ENCODE data around the gene BTBD19.
"Not testable (repeated sequence)": the region's sequence is repeated elsewhere in the genome, so short reads cannot be mapped to it uniquely, and the experiment has no call there.

Gene BTBD19

DNA sequence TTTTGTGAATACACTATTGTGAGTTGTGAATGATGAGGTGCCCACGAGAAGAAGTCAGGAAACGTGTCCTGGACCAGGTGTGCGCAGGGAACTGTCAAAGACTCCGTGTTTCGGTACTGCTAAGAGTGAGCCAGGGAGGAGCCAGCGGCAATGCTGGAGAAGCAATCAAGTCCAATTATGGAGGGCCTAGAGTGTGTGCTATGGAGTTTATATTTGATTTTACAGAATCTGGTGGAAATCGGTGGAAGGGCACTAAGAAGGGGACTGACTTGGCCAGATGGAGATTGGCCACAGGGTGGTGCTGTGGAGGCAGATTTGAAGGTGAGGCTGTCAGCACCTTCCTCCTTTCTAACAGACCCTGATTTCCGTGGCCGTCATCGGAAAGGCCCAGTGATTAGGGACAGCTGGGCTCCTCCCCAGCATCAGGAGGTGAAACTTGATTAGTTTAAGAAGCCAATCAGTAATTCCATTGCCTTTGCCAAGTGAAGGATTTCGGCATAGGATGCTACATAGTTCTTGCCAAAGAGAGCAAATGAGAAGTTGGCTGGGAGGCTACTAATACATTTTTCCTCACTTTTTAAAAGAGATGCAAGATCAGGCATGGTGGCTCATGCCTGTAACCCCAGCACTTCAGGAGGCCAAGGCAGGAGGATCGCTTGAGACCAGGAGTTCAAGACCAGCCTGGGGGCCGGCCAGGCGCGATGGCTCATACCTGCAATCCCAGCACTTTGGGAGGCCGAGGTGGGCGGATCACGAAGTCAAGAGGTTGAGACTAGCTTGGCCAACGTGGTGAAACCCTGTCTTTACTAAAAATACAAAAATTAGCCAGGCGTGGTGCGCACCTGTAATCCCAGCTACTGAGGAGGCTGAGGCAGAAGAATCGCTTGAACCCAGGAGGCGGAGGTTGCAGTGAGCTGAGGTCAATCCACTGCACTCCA, 27.7 kb downstream of the BTBD19 start:
- FAIRE-seq: peak; percentile 92
- TF ChIP-seq POLR2A (IDR thresholded peaks at IDR 0.05; ENCODE audit: low read depth, low read length): no peak
- no peak for TF ChIP-seq POLR2AphosphoS5 (IDR thresholded peaks at IDR 0.05; ENCODE audit: low read depth, low read length)
- no peak for TF ChIP-seq TAF1 (IDR thresholded peaks at IDR 0.05; ENCODE audit: borderline replicate concordance, low read depth, low read length)
- DNase-seq (ENCODE audit: insufficient read length): peak; percentile 70

DNA sequence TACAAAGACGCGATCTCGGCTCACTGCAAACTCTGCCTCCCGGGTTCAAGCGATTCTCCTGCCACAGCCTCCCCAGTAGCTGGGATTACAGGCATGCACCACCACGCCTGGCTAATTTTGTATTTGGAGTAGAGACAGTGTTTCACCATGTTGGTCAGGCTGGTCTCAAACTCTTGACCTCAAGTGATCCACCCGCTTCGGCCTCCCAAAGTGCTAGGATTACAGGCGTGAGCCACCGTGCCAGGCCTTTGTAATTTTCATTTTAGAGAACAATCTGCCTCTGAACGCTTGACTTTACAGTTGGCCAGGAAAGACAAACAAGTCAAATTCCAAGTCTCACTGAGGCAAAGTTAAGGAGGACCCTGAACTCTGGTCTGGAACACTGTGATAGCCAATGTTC, 30.0 kb downstream of the BTBD19 start:
- not testable (repeated sequence) for FAIRE-seq; DNase-seq (ENCODE audit: insufficient read length)

GRCh38 chr1:44839576-44839975, 31.3 kb downstream of the BTBD19 start:
- no peak for DNase-seq (ENCODE audit: insufficient read length)
- FAIRE-seq: no peak
- TF ChIP-seq POLR2AphosphoS5 (IDR thresholded peaks at IDR 0.05; ENCODE audit: low read depth, low read length) (no peak), TAF1 (IDR thresholded peaks at IDR 0.05; ENCODE audit: borderline replicate concordance, low read depth, low read length) (no peak), POLR2A (IDR thresholded peaks at IDR 0.05; ENCODE audit: low read depth, low read length) (no peak)

DNA sequence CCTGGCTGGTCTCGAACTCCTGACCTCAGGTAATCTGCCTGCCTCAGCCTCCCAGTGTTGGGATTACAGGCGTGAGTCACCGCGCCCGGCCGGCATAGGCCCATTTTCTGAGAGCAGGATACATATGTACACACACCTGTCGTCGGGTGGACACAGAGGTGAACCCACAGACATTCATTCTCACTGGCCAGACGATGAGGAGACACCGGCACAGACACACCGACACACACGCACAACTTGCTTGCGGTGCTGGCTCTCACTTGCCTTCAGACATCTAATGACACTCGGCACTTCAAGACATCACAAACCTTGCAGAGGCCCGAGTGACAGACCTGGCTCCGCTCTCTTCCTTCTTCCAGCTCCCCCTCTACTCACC, 34.2 kb downstream of the BTBD19 start:
- no peak for DNase-seq (ENCODE audit: insufficient read length)
- TF ChIP-seq TAF1 (IDR thresholded peaks at IDR 0.05; ENCODE audit: borderline replicate concordance, low read depth, low read length) (no peak), POLR2AphosphoS5 (IDR thresholded peaks at IDR 0.05; ENCODE audit: low read depth, low read length) (no peak), POLR2A (IDR thresholded peaks at IDR 0.05; ENCODE audit: low read depth, low read length) (no peak)
- FAIRE-seq: no peak

- no peak for TF ChIP-seq POLR2AphosphoS5 (IDR thresholded peaks at IDR 0.05; ENCODE audit: low read depth, low read length)
- TF ChIP-seq TAF1 (IDR thresholded peaks at IDR 0.05; ENCODE audit: borderline replicate concordance, low read depth, low read length): no peak
- no peak for TF ChIP-seq POLR2A (IDR thresholded peaks at IDR 0.05; ENCODE audit: low read depth, low read length)
- DNase-seq (ENCODE audit: insufficient read length): peak; percentile 62
- FAIRE-seq: no peak
Measured at GRCh38 chr1:44842862-44843655, 34.7 kb downstream of the BTBD19 start, which contains the start of gene PTCH2. TSS of gene PTCH2 (minus strand) at chr1:44843253. CDS start at chr1:44842932, 321 bp downstream.

DNA sequence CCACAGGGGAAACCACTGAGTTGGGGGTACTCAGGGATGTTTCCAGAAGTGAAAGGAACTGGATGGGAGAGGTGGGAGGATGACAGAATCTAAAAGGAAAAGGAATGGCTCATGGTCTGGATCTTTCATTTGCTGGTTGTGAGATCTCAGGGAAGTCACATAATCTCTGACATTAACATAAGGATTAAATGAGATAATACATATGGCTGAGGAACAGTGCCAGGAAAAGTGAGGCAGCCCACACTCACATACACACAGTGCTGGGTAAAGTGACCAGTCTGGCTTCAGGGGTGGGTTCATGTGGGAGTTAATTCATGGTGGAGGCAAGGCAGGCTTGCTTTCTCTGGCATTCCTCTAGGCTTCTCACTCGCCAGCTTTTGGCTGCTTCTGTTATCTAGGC, 38.7 kb downstream of the BTBD19 start:
- no peak for DNase-seq (ENCODE audit: insufficient read length)
- TF ChIP-seq TAF1 (IDR thresholded peaks at IDR 0.05; ENCODE audit: borderline replicate concordance, low read depth, low read length) (no peak), POLR2A (IDR thresholded peaks at IDR 0.05; ENCODE audit: low read depth, low read length) (no peak), POLR2AphosphoS5 (IDR thresholded peaks at IDR 0.05; ENCODE audit: low read depth, low read length) (no peak)
- FAIRE-seq: no peak

DNA sequence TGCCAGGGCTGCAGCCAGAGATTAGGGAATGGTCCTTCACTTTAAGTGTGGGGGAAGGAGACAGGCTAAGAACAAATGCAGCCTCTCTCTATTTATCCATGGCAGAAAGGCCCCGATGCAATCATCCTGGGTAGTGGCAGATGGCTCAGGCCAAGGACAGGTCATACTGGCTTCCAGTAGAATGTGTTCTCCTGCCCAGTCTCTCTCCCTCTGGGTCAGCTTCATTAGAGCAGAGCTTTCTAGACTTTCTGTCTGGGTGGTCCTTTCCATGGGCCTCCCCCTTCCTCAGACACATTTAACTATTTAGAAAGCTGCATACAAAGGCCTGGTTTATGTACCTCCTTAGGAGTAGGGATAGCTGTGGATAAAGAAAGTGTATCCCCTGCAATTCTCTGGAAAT, 39.5 kb downstream of the BTBD19 start:
- DNase-seq (ENCODE audit: insufficient read length): no peak
- TF ChIP-seq TAF1 (IDR thresholded peaks at IDR 0.05; ENCODE audit: borderline replicate concordance, low read depth, low read length) (no peak), POLR2A (IDR thresholded peaks at IDR 0.05; ENCODE audit: low read depth, low read length) (no peak), POLR2AphosphoS5 (IDR thresholded peaks at IDR 0.05; ENCODE audit: low read depth, low read length) (no peak)
- no peak for FAIRE-seq

GRCh38 chr1:44848456-44849181, 40.3 kb downstream of the BTBD19 start:
- DNase-seq (ENCODE audit: insufficient read length): no peak
- TF ChIP-seq TAF1 (IDR thresholded peaks at IDR 0.05; ENCODE audit: borderline replicate concordance, low read depth, low read length) (no peak), POLR2A (IDR thresholded peaks at IDR 0.05; ENCODE audit: low read depth, low read length) (no peak), POLR2AphosphoS5 (IDR thresholded peaks at IDR 0.05; ENCODE audit: low read depth, low read length) (no peak)
- no peak for FAIRE-seq

DNA sequence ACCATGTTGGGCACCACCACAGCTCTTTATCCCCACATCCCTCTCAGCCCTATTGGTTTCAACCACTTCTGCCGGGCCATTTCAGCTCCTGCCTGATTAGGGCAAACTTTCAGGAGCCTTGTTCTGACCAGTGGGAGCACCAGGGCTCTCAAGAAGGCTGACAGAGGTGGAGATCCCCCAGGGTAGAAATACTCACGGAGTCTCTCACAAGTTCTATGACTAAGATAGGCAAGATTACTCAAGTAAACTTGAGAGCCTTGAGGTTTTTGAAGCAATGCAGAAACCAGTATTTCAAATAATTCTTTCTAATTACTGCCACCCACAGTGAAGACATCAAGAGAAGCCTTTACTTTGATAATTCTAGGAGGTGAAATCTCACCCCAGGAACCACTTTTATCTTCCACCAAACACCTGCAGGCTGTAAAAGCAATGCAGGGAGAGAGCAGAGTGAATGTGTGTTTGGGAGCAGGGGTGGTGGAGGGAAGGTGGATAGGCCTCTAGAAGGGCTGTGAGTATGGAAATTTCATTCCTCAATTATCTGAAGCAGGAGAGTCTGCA, 41.3 kb downstream of the BTBD19 start:
- DNase-seq (ENCODE audit: insufficient read length) (no peak), FAIRE-seq (no peak)
- no peak for TF ChIP-seq POLR2A (IDR thresholded peaks at IDR 0.05; ENCODE audit: low read depth, low read length)
- TF ChIP-seq POLR2AphosphoS5 (IDR thresholded peaks at IDR 0.05; ENCODE audit: low read depth, low read length): no peak
- no peak for TF ChIP-seq TAF1 (IDR thresholded peaks at IDR 0.05; ENCODE audit: borderline replicate concordance, low read depth, low read length)

GRCh38 chr1:44851308-44851707, 43.0 kb downstream of the BTBD19 start:
- DNase-seq (ENCODE audit: insufficient read length) (no peak), FAIRE-seq (peak; percentile 48)
- no peak for TF ChIP-seq TAF1 (IDR thresholded peaks at IDR 0.05; ENCODE audit: borderline replicate concordance, low read depth, low read length)
- TF ChIP-seq POLR2A (IDR thresholded peaks at IDR 0.05; ENCODE audit: low read depth, low read length): no peak

- no peak for FAIRE-seq
- TF ChIP-seq POLR2AphosphoS5 (IDR thresholded peaks at IDR 0.05; ENCODE audit: low read depth, low read length) (no peak), POLR2A (IDR thresholded peaks at IDR 0.05; ENCODE audit: low read depth, low read length) (no peak), TAF1 (IDR thresholded peaks at IDR 0.05; ENCODE audit: borderline replicate concordance, low read depth, low read length) (no peak)
- no peak for DNase-seq (ENCODE audit: insufficient read length)
Measured at GRCh38 chr1:44853201-44853600, 44.9 kb downstream of the BTBD19 start.
